Measurements from ENCODE around the gene IGHMBP2. TPM values are rescaled to one million over a fixed set of nuclear protein-coding genes. Genes with fewer than 3 reads are reported as not detected.
A peak's percentile ranks its signal among the peaks of the same experiment; 100 is the strongest.

IGHMBP2 gene
- total RNA-seq, 4 donors from 2014 or later, result 9.7 to 15.3 (median 12.8) TPM

DNA sequence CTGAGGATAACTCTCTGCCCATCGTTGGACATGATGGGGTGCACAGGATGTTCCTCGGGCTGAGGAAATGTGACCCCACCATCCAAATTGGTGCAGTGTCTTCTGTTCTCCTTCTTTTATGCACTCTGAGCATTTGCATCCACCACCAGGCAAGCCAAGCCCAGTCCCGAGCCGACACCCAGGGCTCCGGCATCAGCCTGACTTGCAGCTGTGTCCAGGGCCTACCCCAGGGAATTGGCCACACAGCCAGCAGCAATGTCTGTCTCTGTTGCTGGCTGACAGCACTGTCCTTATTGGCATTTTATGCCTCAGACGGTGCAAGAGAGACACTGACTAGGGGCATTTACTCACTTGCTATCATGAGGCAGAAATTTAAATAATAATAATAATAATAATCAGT, 36.6 kb upstream of the IGHMBP2 start:
- intact Hi-C loops (cut with DNase I), result no loop called here
- H3K4me3 ChIP-seq, result no peak overlapping the region
- H3K27ac ChIP-seq, result no peak overlapping the region
- peaks cover 0 to 9% (median 8%) of the 10 kb centered on the region in 3 donors for H3K9me3 ChIP-seq
- DNase-seq, result no peak
- H3K4me1 ChIP-seq, result peaks cover 0 to 7% (median 0%) of the 10 kb centered on the region in 3 donors
- no peaks in the 10 kb centered on the region for H3K27me3 ChIP-seq
- WGBS, 2 donors, result 75 to 81% methylated on average over 4 to 6 of the region's 6 CpGs
- no peaks in the 10 kb centered on the region for H3K36me3 ChIP-seq
- TF ChIP-seq CTCF (IDR thresholded peaks at IDR 0.05) (no peak), POLR2A (IDR thresholded peaks at IDR 0.05) (no peak)

DNA sequence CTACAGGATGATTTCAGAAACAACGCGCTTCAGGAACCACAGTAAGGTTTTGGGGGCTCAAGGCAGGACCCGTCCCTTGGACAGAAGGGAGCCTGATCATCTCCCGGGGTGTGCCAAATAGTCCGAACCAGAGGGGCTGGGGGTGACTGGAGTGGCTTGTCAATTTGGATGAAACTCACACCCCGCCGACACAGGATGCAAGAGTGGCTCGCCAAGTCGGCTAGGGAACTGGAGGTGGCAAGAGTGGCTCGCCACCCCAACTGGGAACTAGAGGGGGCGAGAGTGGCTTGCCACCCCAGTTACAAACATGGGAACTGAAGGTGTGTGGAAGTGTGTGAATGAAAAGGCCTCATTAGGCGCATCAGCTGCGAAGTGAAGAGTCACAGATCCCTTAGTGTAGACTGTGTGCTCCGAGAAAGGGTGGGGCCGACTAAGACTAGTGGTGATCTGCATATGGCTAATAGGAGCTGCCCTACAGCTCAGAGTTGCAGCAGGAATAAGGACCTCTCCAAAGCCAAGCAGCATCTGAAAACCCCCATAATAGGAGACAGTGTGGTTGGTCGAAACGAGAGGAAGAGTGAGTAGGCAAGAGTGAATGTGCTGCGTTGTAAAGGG, 35.4 kb upstream of the IGHMBP2 start:
- TF ChIP-seq POLR2A (IDR thresholded peaks at IDR 0.05), result no peak
- no peak for TF ChIP-seq CTCF (IDR thresholded peaks at IDR 0.05)
- no peaks in the 10 kb centered on the region for H3K36me3 ChIP-seq

GRCh38 chr11:68870470-68870869, 33.2 kb upstream of the IGHMBP2 start:
- H3K36me3 ChIP-seq, result no peaks in the 10 kb centered on the region
- DNase-seq, result no peak
- H3K27me3 ChIP-seq, result no peaks in the 10 kb centered on the region
- TF ChIP-seq POLR2A (IDR thresholded peaks at IDR 0.05), result no peak
- TF ChIP-seq CTCF (IDR thresholded peaks at IDR 0.05), result no peak
- H3K9me3 ChIP-seq, result no peaks in the 10 kb centered on the region
- intact Hi-C loops (cut with DNase I), result no loop called here
- peak overlapping the region in 1 of 4 donors; percentile 50 for H3K27ac ChIP-seq
- H3K4me3 ChIP-seq, result peak overlapping the region; percentile 10 to 62 (median 42)
- WGBS, 2 donors, result 44 to 60% methylated on average over 9 of the region's 9 CpGs
- H3K4me1 ChIP-seq, result peaks cover 0 to 13% (median 0%) of the 10 kb centered on the region in 3 donors

More for the DNA sequence above, 35.4 kb upstream of the IGHMBP2 start:
- Histone ChIP-seq H3K4me3 (no peak overlapping the region), H3K27ac (no peak overlapping the region), H3K4me1 (peaks cover 0 to 13% (median 0%) of the 10 kb centered on the region in 3 donors), H3K9me3 (peaks cover 0 to 9% (median 8%) of the 10 kb centered on the region in 3 donors), H3K27me3 (no peaks in the 10 kb centered on the region)
- 92 to 93% methylated on average over 12 to 17 of the region's 18 CpGs for WGBS, 2 donors
- intact Hi-C loops (cut with DNase I), result no loop called here
- DNase-seq, result no peak

DNA sequence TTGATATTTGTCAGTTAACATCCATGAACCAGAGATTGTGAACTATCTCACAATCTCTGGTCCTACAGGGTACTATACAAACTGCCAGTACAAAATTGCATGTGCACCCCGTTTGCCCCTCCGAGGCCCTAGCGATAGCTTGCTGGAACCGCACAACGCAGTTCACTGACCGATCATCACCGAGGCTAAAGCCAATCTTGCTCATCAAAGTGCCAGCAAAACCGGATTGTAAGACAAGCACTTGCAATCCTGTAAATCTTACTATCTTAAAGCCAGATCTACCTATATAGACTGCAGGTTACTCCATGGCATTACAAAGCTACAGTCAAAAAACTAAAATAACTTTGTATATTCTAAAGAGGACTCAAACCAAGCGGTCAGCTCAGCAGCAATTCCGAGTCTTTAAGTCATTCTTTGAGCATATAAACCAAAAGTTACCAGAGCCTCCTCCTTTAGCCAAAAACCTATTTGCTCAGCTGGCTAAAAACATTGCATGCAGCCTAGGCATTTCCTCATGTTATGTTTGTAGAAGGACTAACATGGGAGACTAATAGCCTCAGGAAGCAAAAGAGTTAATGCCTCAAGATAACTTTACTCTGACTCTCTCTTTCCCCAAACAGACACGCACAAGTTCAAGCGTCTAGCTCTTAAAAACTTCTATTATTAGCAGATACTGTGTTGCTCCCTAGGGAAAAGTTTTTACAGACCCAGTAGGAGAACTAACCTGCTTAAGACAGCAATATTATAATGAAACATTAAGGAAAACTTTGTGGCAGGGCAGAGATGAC, 31.3 kb upstream of the IGHMBP2 start:
- DNase-seq, result no peak
- H3K4me1 ChIP-seq, result peaks cover 0 to 13% (median 0%) of the 10 kb centered on the region in 3 donors
- no peak overlapping the region for H3K4me3 ChIP-seq
- no peaks in the 10 kb centered on the region for H3K27me3 ChIP-seq
- no peak for TF ChIP-seq POLR2A (IDR thresholded peaks at IDR 0.05)
- no peak for TF ChIP-seq CTCF (IDR thresholded peaks at IDR 0.05)
- intact Hi-C loops (cut with DNase I), result no loop called here
- H3K9me3 ChIP-seq, result no peaks in the 10 kb centered on the region
- no peak overlapping the region for H3K27ac ChIP-seq
- WGBS, 2 donors, result 49 to 60% methylated on average over 12 of the region's 12 CpGs
- H3K36me3 ChIP-seq, result no peaks in the 10 kb centered on the region

DNA sequence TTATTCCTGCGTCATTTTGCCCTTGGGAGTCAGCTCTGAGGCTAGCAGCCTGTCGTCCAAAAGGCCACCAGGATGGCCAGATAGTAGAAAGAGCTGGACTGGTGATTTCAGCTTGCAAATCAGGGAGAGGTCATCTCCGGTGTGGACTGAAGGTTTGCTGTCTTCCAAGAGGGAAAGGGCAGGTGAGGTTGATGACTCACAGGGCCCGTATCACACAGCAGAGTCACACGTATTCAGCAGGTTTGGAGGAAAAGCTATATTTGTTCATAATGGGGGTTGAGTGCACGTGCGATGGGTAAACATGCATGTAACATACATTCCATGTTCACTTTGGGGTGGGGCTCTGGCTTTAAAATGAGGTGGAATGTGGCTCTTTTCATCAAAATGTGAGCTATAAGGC, 25.7 kb upstream of the IGHMBP2 start:
- Histone ChIP-seq H3K36me3 (no peaks in the 10 kb centered on the region), H3K9me3 (no peaks in the 10 kb centered on the region), H3K4me1 (no peaks in the 10 kb centered on the region), H3K27me3 (no peaks in the 10 kb centered on the region), H3K27ac (no peak overlapping the region), H3K4me3 (no peak overlapping the region)
- no peak for TF ChIP-seq POLR2A (IDR thresholded peaks at IDR 0.05)
- WGBS, 2 donors, result 57 to 58% methylated on average over 4 to 6 of the region's 7 CpGs
- no peak for DNase-seq
- intact Hi-C loops (cut with DNase I), result no loop called here

Measured in esophagus squamous epithelium (tissue), 5 donors.